Liver (tissue), 9 donors: ENCODE data around the gene ANKS1A. TPM values are rescaled to one million over a fixed set of nuclear protein-coding genes. Genes with fewer than 3 reads are reported as not detected.
A peak's percentile ranks its signal among the peaks of the same experiment; 100 is the strongest.

ENCODE experiments used
- DNase-seq: peaks from one replicate; pipeline ENCODE4 v3.0.0-alpha.2; 2017; ENCODE audit warnings: low spot score
- H3K27ac ChIP-seq, 2 donors: one replicate each; pipeline ENCODE4 v1.7.0; 2013; ENCODE audit warnings: inconsistent platforms in 2 of 2, low read length in 2 of 2, control low read depth in 1 of 2, low read depth in 1 of 2, mild to moderate bottlenecking in 1 of 2
- H3K27me3 ChIP-seq, 4 donors: one replicate each; pipeline versions ENCODE4 v1.6.1 to v1.7.0; 2013; ENCODE audit warnings: low read length in 3 of 4, inconsistent platforms in 1 of 4, mild to moderate bottlenecking in 1 of 4, moderate library complexity in 1 of 4; ENCODE audit not compliant: control insufficient read depth in 4 of 4, insufficient read depth in 4 of 4
- H3K36me3 ChIP-seq, 4 donors: one replicate each; pipeline versions ENCODE4 v1.6.1 to v1.7.0; 2013; ENCODE audit warnings: low read length in 3 of 4, mild to moderate bottlenecking in 3 of 4, low read depth in 1 of 4, moderate library complexity in 1 of 4; ENCODE audit not compliant: control insufficient read depth in 4 of 4, insufficient read depth in 3 of 4
- H3K4me1 ChIP-seq, 4 donors: one replicate each; pipeline versions ENCODE4 v1.6.1 to v1.7.0; 2013; ENCODE audit warnings: low read length in 3 of 4, mild to moderate bottlenecking in 3 of 4, moderate library complexity in 1 of 4; ENCODE audit not compliant: control insufficient read depth in 4 of 4, insufficient read depth in 4 of 4
- H3K4me3 ChIP-seq, 3 donors: one replicate each; pipeline versions ENCODE4 v1.6.1 to v1.7.0; 2013; ENCODE audit warnings: low read length in 3 of 3, control low read depth in 1 of 3, low read depth in 1 of 3, mild to moderate bottlenecking in 1 of 3
- H3K9ac ChIP-seq, 2 donors: one replicate each; pipeline ENCODE4 v1.7.0; 2013; ENCODE audit warnings: low read length in 2 of 2, mild to moderate bottlenecking in 2 of 2, moderate library complexity in 2 of 2, control low read depth in 1 of 2, low read depth in 1 of 2
- H3K9me3 ChIP-seq, 4 donors: one replicate each; pipeline versions ENCODE4 v1.6.1 to v1.7.0; 2013; ENCODE audit warnings: low read length in 3 of 4; ENCODE audit not compliant: control insufficient read depth in 4 of 4
- EGR1 ChIP-seq, 2 donors: IDR thresholded peaks; 2 replicates each; pipeline ENCODE4 v1.6.1; 2016 to 2018; ENCODE audit warnings: antibody characterized with exemption in 2 of 2, low read depth in 2 of 2
- FOXA1 ChIP-seq: IDR thresholded peaks from 2 replicates; pipeline ENCODE4 v1.6.1; 2016; ENCODE audit warnings: antibody characterized with exemption
- FOXA2 ChIP-seq: IDR thresholded peaks from 2 replicates; pipeline ENCODE4 v1.6.1; 2016; ENCODE audit warnings: antibody characterized with exemption
- GABPA ChIP-seq, 2 donors: IDR thresholded peaks in 1 of 2; conservative IDR thresholded peaks in 1 of 2; 2 replicates each; pipeline ENCODE4 v1.6.1; 2016; ENCODE audit warnings: antibody characterized with exemption in 2 of 2, mild to moderate bottlenecking in 1 of 2, moderate library complexity in 1 of 2
- HNF4A ChIP-seq, 2 donors: conservative IDR thresholded peaks; 2 replicates each; pipeline ENCODE4 v1.6.1; 2016; ENCODE audit warnings: antibody characterized with exemption in 2 of 2, mild to moderate bottlenecking in 2 of 2
- HNF4G ChIP-seq: IDR thresholded peaks from 2 replicates; pipeline ENCODE4 v1.6.1; 2016; ENCODE audit warnings: antibody characterized with exemption
- JUND ChIP-seq, 2 donors: IDR thresholded peaks; 2 replicates each; pipeline ENCODE4 v1.6.1; 2016; ENCODE audit warnings: antibody characterized with exemption in 2 of 2
- MAX ChIP-seq: IDR thresholded peaks from 2 replicates; pipeline ENCODE4 v1.6.1; 2016; ENCODE audit warnings: antibody characterized with exemption
- NR2F2 ChIP-seq: IDR thresholded peaks from 2 replicates; pipeline ENCODE4 v1.6.1; 2016; ENCODE audit warnings: antibody characterized with exemption
- RAD21 ChIP-seq, 2 donors: IDR thresholded peaks; 2 replicates each; pipeline ENCODE4 v1.6.1; 2016; ENCODE audit warnings: antibody characterized with exemption in 2 of 2, mild to moderate bottlenecking in 2 of 2
- REST ChIP-seq: IDR thresholded peaks from 2 replicates; pipeline ENCODE4 v1.6.1; 2016; ENCODE audit warnings: antibody characterized with exemption, mild to moderate bottlenecking
- RXRA ChIP-seq, 2 donors: IDR thresholded peaks; 2 replicates each; pipeline ENCODE4 v1.6.1; 2017 to 2018; ENCODE audit warnings: antibody characterized with exemption in 2 of 2, mild to moderate bottlenecking in 1 of 2
- SP1 ChIP-seq: IDR thresholded peaks from 2 replicates; pipeline ENCODE4 v1.6.1; 2018; ENCODE audit warnings: antibody characterized with exemption, mild to moderate bottlenecking
- TAF1 ChIP-seq: conservative IDR thresholded peaks from 2 replicates; pipeline ENCODE4 v1.6.1; 2016; ENCODE audit warnings: antibody characterized with exemption, mild to moderate bottlenecking
- YY1 ChIP-seq: IDR thresholded peaks from 2 replicates; pipeline ENCODE4 v1.6.1; 2016; ENCODE audit warnings: antibody characterized with exemption, mild to moderate bottlenecking
- WGBS: extraction: QIAGEN DNeasy Blood & Tissue Kit; methylation state at CpG from one replicate; pipeline ENCODE4 v1.1.7; 2013; 5-methylcytosine and 5-hydroxymethylcytosine counted together
- polyA plus RNA-seq, 2 donors: library from polyadenylated mRNA; stranded (reverse) in 1 of 2; unstranded in 1 of 2; fragments of 200-250 nt in 1 of 2; fragments of >200 nt in 1 of 2; fragmentation: Nextera tagmentation in 1 of 2; extraction: Ambion mirVana in 1 of 2; gene quantifications; one replicate each; pipeline versions ENCODE4 v1.2.1 to v1.2.3, GENCODE V29; 2013 to 2015
- total RNA-seq, 2 donors: library from RNA; depleted of rRNA; stranded (reverse); fragments of >200 nt; gene quantifications; one replicate each; pipeline ENCODE4 v1.2.3, GENCODE V29; 2014
- TF ChIP-seq, protein P1 (sequence below): fragments of 150-350 bp; IDR thresholded peaks from 2 replicates; pipeline ENCODE4 v1.5.1; 2017; ENCODE audit warnings: improper control_type of control experiment, low read depth, low read length; ENCODE audit not compliant: missing input control
- TF ChIP-seq, protein P2 (sequence below): IDR thresholded peaks from 2 replicates; pipeline ENCODE4 v1.6.1; 2016; ENCODE audit warnings: antibody characterized with exemption
- TF ChIP-seq, protein P3 (sequence below): IDR thresholded peaks from 2 replicates; pipeline ENCODE4 v1.6.1; 2016; ENCODE audit warnings: antibody characterized with exemption
- donor health status: healthy.
- donor health status: healthy.
- donor health status: healthy.
- donor health status: healthy.
- donor health status: healthy.

The ANKS1A gene
- total and polyA plus RNA-seq, 4 donors: 4.3 to 18.7 (median 6.7) TPM

DNA sequence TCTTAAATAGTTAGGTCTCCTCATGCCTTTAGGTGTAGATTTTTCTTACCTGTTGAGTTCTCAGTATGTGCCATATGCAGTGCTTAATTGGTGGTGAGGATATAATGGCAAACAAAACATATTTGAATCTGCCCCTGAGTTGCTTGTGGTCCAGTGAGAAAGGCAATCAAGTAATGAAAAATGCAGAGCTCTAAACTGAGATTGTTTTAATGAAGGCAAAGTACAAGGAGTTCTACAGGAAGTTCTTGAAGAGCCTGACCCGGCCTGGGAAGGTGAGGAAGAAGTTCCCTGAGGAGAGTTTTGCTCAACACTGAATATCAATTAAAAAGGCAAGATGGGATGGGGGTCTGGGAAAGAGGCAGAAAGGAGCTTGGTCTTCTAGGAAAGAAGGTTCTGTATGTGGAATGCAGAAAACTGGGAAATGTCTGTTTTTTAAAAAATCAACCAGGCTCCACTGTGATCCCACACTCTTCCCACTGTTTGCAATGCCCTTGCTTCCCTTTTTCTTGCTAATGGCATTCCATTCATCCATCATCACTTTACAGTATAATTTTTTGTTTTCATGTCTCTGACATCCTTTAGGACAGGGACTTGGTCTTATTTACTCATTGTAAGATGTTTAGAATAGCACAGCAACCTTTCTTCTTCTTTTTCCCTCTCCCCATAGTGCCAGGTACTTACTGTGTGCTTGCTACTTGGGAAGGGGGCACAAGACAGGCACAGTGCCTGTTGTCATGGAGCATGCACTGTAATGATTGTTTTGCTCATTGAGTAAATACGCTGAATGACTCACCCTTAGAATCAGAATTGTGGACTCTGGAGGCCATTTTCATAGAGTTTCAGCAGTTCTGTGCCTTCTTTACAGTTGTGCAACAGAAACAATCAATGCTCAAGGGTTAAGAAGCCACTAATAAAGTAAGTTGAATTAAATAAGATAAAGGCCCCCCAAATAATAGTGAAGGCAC lies 64.3 kb downstream of the ANKS1A start:
- no peaks in the 10 kb centered on the region for H3K36me3 ChIP-seq
- DNase-seq: no peak
- no peak overlapping the region for H3K9ac ChIP-seq
- no peaks in the 10 kb centered on the region for H3K27me3 ChIP-seq
- H3K4me1 ChIP-seq: peaks cover 3 to 8% (median 6%) of the 10 kb centered on the region in 4 donors
- H3K9me3 ChIP-seq: no peaks in the 10 kb centered on the region
- WGBS: 54% methylated on average over 2 of the region's 2 CpGs
- TF ChIP-seq, protein P1, sequence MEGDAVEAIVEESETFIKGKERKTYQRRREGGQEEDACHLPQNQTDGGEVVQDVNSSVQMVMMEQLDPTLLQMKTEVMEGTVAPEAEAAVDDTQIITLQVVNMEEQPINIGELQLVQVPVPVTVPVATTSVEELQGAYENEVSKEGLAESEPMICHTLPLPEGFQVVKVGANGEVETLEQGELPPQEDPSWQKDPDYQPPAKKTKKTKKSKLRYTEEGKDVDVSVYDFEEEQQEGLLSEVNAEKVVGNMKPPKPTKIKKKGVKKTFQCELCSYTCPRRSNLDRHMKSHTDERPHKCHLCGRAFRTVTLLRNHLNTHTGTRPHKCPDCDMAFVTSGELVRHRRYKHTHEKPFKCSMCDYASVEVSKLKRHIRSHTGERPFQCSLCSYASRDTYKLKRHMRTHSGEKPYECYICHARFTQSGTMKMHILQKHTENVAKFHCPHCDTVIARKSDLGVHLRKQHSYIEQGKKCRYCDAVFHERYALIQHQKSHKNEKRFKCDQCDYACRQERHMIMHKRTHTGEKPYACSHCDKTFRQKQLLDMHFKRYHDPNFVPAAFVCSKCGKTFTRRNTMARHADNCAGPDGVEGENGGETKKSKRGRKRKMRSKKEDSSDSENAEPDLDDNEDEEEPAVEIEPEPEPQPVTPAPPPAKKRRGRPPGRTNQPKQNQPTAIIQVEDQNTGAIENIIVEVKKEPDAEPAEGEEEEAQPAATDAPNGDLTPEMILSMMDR: no peak
- TF ChIP-seq TAF1: no peak
- TF ChIP-seq FOXA1: peak; percentile 98
- peak; percentile 97 for TF ChIP-seq FOXA2
- peak; percentile 29 for TF ChIP-seq SP1
- TF ChIP-seq GABPA (IDR thresholded peaks at IDR 0.05 in 1 of 2, conservative IDR thresholded peaks at IDR 0.05 in 1 of 2): peak in 1 of 2 donors; percentile 24
- TF ChIP-seq, protein P2, sequence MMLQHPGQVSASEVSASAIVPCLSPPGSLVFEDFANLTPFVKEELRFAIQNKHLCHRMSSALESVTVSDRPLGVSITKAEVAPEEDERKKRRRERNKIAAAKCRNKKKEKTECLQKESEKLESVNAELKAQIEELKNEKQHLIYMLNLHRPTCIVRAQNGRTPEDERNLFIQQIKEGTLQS: peak; percentile 96
- peak; percentile 41 for TF ChIP-seq MAX
- TF ChIP-seq RXRA (IDR thresholded peaks at IDR 0.05): peak in 1 of 2 donors; percentile 70
- TF ChIP-seq NR2F2: no peak
- peak; percentile 97 for TF ChIP-seq YY1
- no peak for TF ChIP-seq EGR1 (IDR thresholded peaks at IDR 0.05; ENCODE audit: low read depth in 2 of 2)
- peak; percentile 25 for TF ChIP-seq REST
- peak; percentile 79 to 92 for TF ChIP-seq HNF4A (conservative IDR thresholded peaks at IDR 0.05)
- peak; percentile 98 to 99 for TF ChIP-seq JUND (IDR thresholded peaks at IDR 0.05)
- TF ChIP-seq HNF4G: no peak
- TF ChIP-seq, protein P3, sequence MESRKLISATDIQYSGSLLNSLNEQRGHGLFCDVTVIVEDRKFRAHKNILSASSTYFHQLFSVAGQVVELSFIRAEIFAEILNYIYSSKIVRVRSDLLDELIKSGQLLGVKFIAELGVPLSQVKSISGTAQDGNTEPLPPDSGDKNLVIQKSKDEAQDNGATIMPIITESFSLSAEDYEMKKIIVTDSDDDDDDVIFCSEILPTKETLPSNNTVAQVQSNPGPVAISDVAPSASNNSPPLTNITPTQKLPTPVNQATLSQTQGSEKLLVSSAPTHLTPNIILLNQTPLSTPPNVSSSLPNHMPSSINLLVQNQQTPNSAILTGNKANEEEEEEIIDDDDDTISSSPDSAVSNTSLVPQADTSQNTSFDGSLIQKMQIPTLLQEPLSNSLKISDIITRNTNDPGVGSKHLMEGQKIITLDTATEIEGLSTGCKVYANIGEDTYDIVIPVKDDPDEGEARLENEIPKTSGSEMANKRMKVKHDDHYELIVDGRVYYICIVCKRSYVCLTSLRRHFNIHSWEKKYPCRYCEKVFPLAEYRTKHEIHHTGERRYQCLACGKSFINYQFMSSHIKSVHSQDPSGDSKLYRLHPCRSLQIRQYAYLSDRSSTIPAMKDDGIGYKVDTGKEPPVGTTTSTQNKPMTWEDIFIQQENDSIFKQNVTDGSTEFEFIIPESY: peak; percentile 19
- TF ChIP-seq RAD21 (IDR thresholded peaks at IDR 0.05): no peak
- no peak overlapping the region for H3K4me3 ChIP-seq
- peak overlapping the region; percentile 53 to 69 for H3K27ac ChIP-seq
